ENCODE results near the gene SIM1.

The SIM1 gene

DNA sequence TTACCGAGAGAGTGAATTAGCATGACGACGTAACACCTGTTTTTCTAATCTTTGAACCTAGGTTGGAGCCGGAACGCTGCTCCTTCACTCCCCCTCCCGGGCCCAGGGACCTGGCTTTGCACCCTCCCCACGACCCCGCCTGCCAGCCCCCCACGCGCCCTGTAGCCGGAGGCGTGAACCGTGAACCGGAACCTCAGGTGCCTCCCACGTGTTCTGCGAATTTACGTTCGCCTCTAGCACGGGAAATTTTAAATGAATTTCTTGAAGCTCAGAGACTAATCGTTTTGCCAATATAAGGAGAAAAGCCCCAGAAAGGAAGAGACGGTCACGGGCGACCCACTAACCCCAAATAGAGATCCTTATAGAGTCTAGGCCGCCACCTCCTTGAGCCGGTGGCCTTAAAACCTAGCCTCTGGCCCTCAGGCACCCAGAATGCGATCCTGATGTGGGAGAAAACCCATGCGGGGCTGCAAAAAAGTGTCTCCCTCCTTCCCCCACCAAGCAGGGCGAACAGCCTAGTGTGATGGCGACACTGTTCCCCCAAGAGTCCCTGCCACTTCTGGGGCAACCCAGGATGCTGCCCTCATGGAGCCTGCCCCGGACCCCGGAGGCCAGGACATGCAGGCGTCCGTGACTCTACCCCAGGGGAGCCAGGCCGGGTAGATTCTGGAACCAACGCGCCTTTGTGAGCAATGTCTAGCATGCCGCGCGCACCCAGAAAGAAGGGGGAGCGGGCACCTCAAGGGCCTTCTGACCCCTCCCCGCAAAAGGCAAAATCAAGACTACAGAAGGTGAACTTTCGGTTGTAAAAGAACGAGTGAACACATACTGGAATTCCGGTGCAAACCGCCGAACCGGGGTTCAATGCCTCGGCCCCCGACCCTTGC lies 2.7 kb upstream of the SIM1 start:
- H4K20me1 ChIP-seq (ENCODE audit: insufficient read depth, low read length) = no peaks in the 10 kb centered on the region
- no peak overlapping the region for H3K9ac ChIP-seq (ENCODE audit: low read length)
- no peak overlapping the region for H3K27ac ChIP-seq (ENCODE audit: low read length)
- H3K36me3 ChIP-seq (replicated peaks; ENCODE audit: low read depth, low read length) = no peaks in the 10 kb centered on the region
- H3K27me3 ChIP-seq (ENCODE audit: low read depth, low read length) = no peaks in the 10 kb centered on the region
- H3K4me3 ChIP-seq (ENCODE audit: low read length) = no peak overlapping the region
- no peak overlapping the region for H3K4me2 ChIP-seq (ENCODE audit: low read length)
- no peaks in the 10 kb centered on the region for H3K79me2 ChIP-seq (ENCODE audit: low read length)
- H3K9me3 ChIP-seq (ENCODE audit: insufficient read depth, low read length) = no peaks in the 10 kb centered on the region
- peaks cover 11% of the 10 kb centered on the region for H3K4me1 ChIP-seq (ENCODE audit: low read length)
- no peak for TF ChIP-seq EZH2phosphoT487 (IDR thresholded peaks at IDR 0.05; ENCODE audit: low read depth)
- TF ChIP-seq, protein P1, sequence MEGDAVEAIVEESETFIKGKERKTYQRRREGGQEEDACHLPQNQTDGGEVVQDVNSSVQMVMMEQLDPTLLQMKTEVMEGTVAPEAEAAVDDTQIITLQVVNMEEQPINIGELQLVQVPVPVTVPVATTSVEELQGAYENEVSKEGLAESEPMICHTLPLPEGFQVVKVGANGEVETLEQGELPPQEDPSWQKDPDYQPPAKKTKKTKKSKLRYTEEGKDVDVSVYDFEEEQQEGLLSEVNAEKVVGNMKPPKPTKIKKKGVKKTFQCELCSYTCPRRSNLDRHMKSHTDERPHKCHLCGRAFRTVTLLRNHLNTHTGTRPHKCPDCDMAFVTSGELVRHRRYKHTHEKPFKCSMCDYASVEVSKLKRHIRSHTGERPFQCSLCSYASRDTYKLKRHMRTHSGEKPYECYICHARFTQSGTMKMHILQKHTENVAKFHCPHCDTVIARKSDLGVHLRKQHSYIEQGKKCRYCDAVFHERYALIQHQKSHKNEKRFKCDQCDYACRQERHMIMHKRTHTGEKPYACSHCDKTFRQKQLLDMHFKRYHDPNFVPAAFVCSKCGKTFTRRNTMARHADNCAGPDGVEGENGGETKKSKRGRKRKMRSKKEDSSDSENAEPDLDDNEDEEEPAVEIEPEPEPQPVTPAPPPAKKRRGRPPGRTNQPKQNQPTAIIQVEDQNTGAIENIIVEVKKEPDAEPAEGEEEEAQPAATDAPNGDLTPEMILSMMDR (IDR thresholded peaks at IDR 0.05; ENCODE audit: low read depth, low read length) = no peak
- H2AFZ ChIP-seq (ENCODE audit: low read depth, low read length) = no peak overlapping the region

- no peaks in the 10 kb centered on the region for H3K27me3 ChIP-seq (ENCODE audit: low read depth, low read length)
- no peaks in the 10 kb centered on the region for H3K9me3 ChIP-seq (ENCODE audit: insufficient read depth, low read length)
- H3K79me2 ChIP-seq (ENCODE audit: low read length) = no peaks in the 10 kb centered on the region
- H3K9ac ChIP-seq (ENCODE audit: low read length) = no peak overlapping the region
- no peak overlapping the region for H3K4me2 ChIP-seq (ENCODE audit: low read length)
- H4K20me1 ChIP-seq (ENCODE audit: insufficient read depth, low read length) = no peaks in the 10 kb centered on the region
- no peak overlapping the region for H3K27ac ChIP-seq (ENCODE audit: low read length)
- no peak overlapping the region for H2AFZ ChIP-seq (ENCODE audit: low read depth, low read length)
- TF ChIP-seq, protein P1 (IDR thresholded peaks at IDR 0.05; ENCODE audit: low read depth, low read length) = no peak
- no peak for TF ChIP-seq EZH2phosphoT487 (IDR thresholded peaks at IDR 0.05; ENCODE audit: low read depth)
- peaks cover 3% of the 10 kb centered on the region; the same call in 1 of the 2 replicates for H3K4me1 ChIP-seq (ENCODE audit: low read length)
- H3K4me3 ChIP-seq (ENCODE audit: low read length) = no peak overlapping the region
- H3K36me3 ChIP-seq (replicated peaks; ENCODE audit: low read depth, low read length) = no peaks in the 10 kb centered on the region
These were observed 1.8 kb upstream of the SIM1 start for GRCh38 chr6:100466410-100467128.

GRCh38 chr6:100465701-100466409 lies 1.1 kb upstream of the SIM1 start:
- H3K4me3 ChIP-seq (ENCODE audit: low read length) = no peak overlapping the region
- no peaks in the 10 kb centered on the region for H3K27me3 ChIP-seq (ENCODE audit: low read depth, low read length)

More at GRCh38 chr6:100465701-100466409, 1.1 kb upstream of the SIM1 start:
- TF ChIP-seq, protein P1 (IDR thresholded peaks at IDR 0.05; ENCODE audit: low read depth, low read length) = no peak
- no peak for TF ChIP-seq EZH2phosphoT487 (IDR thresholded peaks at IDR 0.05; ENCODE audit: low read depth)
- Histone ChIP-seq H3K9ac (ENCODE audit: low read length) (no peak overlapping the region), H3K4me2 (ENCODE audit: low read length) (no peak overlapping the region), H2AFZ (ENCODE audit: low read depth, low read length) (no peak overlapping the region), H3K27ac (ENCODE audit: low read length) (no peak overlapping the region), H4K20me1 (ENCODE audit: insufficient read depth, low read length) (no peaks in the 10 kb centered on the region), H3K9me3 (ENCODE audit: insufficient read depth, low read length) (no peaks in the 10 kb centered on the region), H3K36me3 (replicated peaks; ENCODE audit: low read depth, low read length) (no peaks in the 10 kb centered on the region), H3K4me1 (ENCODE audit: low read length) (no peaks in the 10 kb centered on the region), H3K79me2 (ENCODE audit: low read length) (no peaks in the 10 kb centered on the region)

Measured in OCI-LY3 (cell line).